ENCODE data around the gene PPP2R1A.
A peak's percentile ranks its signal among the peaks of the same experiment; 100 is the strongest.
"Not testable (repeated sequence)": the region's sequence is repeated elsewhere in the genome, so short reads cannot be mapped to it uniquely, and the experiment has no call there.

PPP2R1A gene

GRCh38 chr19:52244021-52244420 is 54.2 kb downstream of the PPP2R1A start:
- no peak for DNase-seq (ENCODE audit: low spot score)

GRCh38 chr19:52248241-52248640 is 58.4 kb downstream of the PPP2R1A start:
- DNase-seq (ENCODE audit: low spot score), result peak; percentile 59

DNA sequence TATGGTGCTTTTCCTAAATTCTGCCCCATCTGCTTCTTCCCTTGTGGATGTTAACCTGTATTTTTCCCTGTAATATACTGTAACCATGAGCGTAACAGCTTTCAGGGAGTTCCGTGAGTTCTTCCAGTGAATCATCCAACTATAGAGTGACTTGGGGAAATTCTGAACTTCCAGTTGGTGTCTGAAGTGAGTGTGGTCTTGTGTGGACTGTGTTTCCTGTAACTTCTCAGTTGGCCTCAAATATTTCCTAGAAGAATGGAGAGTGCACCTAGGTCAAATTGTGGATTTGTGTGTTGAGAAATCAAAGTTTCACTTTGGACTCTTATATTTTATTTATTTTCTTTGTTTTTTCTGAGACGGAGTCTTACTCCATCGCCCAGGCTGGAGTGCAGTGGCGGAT is 68.6 kb downstream of the PPP2R1A start:
- DNase-seq (ENCODE audit: low spot score), result no peak

DNA sequence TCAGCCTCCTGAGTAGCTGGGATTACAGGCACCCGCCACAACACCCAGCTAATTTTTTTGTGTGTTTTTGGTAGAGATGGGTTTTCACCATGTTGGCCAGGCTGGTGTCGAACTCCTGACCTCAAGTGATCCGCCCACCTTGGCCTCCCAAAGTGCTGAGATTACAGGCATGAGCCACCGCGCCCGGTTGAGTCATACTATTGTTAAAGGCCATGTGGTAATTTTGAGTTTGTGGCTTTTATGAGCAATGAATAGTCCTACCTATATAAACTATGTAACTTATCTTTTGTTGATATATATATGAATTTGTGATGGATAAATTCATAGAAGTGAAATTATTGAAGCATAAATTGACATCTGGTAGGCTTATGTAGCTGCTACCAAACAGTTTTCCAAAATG is 75.7 kb downstream of the PPP2R1A start:
- not testable (repeated sequence) for DNase-seq (ENCODE audit: low spot score)

DNA sequence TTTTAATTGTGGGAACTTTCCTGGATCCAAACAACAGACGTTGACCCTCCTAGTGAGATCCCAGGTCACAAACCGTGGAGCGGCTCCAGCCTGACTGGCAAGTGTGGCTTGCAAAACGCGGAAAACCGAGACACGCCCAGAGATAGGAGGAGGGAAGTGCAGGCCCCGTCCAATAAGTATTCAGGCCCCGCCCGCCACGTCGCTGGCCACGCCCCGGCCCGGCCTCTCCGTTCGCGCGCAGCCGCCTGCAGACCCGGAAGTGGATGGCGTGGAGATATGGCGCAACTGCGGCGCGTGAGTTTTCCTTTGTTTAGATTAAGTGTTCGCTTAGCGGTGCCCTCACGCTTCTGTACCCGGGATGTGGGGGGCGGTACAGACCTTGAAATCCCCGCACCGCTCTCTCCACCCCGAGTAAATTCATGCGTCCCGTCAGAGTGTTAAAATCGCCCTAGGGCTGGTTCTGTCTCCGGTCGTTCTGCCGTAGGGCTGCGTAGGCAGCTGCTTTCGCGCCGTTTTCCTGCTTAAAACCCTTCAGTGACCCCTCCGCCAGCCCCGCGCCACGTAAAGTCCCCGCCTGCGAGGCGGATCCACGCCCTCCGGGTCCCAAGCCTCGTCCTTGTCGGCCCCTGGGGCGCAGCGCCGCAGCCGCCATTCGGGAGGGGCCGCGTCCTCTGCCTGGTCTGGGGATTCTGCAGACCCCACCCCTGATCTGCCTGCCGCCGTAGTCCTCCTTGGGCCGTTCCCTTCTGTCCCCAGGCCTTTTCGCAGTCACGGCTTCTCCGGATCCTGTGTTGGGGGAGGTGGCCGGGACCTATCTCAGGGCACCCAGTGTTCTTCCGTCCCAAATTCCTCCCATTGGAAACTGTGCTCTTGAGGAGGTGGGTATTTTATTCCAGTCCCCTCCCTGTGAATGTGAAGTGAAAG is 79.7 kb downstream of the PPP2R1A start, which contains the start of gene ZNF766:
TSS of gene ZNF766 (plus strand) at position 250 of the 924 bp plus-strand sequence. CDS start at position 277, 27 bp downstream.
- peak; percentile 94 for DNase-seq (ENCODE audit: low spot score)

- DNase-seq (ENCODE audit: low spot score), result no peak
Observed at GRCh38 chr19:52270266-52270885, 80.5 kb downstream of the PPP2R1A start.

DNA sequence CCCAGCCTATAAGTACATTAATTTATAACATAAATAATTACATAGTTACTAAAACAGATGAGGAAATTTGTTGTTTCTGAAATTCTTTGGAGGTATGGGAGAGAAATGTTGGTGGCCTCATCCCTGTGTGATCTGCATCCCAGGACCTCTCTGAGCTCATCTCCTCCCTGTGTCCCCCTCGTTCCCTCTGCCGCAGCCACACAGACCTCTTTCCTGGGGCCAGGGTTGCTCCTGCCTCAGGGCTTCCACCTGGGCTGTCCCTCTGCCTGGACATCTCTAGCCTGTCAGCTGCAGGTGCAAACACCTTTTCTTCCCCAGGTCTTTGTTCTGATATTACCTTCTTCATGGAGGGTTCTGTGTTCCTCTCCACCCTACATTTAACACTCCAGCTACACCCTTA is 83.4 kb downstream of the PPP2R1A start:
- no peak for DNase-seq (ENCODE audit: low spot score)

- no peak for DNase-seq (ENCODE audit: low spot score)
Observed at GRCh38 chr19:52274191-52274590, 84.3 kb downstream of the PPP2R1A start.

DNA sequence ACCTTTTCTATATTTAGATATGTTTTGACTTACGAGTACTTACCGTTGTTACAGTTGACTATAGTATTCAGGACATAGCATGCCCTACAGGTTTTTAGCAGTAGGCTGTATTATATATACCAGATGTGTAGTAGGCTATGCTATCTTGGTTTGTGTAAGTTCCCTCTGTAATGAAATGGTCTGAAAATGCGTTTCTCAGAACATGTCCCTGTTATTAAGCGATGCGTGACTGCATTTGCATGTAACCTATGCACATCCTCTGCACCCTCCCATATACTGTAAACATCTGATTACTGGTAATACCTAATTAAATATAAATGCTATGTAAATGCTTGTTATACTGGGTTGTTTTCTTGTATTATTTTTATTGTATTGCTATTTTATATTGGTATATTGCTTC is 86.1 kb downstream of the PPP2R1A start:
- DNase-seq (ENCODE audit: low spot score), result no peak

- no peak for DNase-seq (ENCODE audit: low spot score)
Observed at GRCh38 chr19:52277471-52277870, 87.6 kb downstream of the PPP2R1A start.

All from CD4-positive, alpha-beta T cell treated with Interleukin-15 for 4 hours (primary cell).